BLaER1 treated with 17β-estradiol and CSF1 and Interleukin-3, amounts not matched to agents 10 nM and 100 nM (cell line): Measurements from ENCODE around the gene GABRA5.

Experiments used
- H3K27ac ChIP-seq, 11 experiments: shearing (Covaris generic); formaldehyde crosslinking; 2 replicates each; pipeline ENCODE4 v1.8.1; 2022
- H3K27me3 ChIP-seq, 11 experiments: shearing (Covaris generic); formaldehyde crosslinking; 2 replicates each; pipeline ENCODE4 v1.8.1; 2022
- H3K36me3 ChIP-seq, 11 experiments: shearing (Covaris generic); formaldehyde crosslinking; 2 replicates each; pipeline ENCODE4 v1.8.1; 2022
- H3K4me1 ChIP-seq, 10 experiments: shearing (Covaris generic); formaldehyde crosslinking; 2 replicates each; pipeline ENCODE4 v1.8.1; 2022
- H3K4me2 ChIP-seq, 11 experiments: shearing (Covaris generic); formaldehyde crosslinking; 2 replicates each; pipeline ENCODE4 v1.8.1; 2022
- H3K4me3 ChIP-seq, 10 experiments: shearing (Covaris generic); formaldehyde crosslinking; 2 replicates each; pipeline ENCODE4 v1.8.1; 2022
- H3K9ac ChIP-seq, 11 experiments: shearing (Covaris generic); formaldehyde crosslinking; 2 replicates each; pipeline ENCODE4 v1.8.1; 2022
- H3K9me3 ChIP-seq, 11 experiments: shearing (Covaris generic); formaldehyde crosslinking; replicated peaks in 1 of 11; 2 replicates each; pipeline ENCODE4 v1.8.1; 2022
- H4K20me1 ChIP-seq, 11 experiments: shearing (Covaris generic); formaldehyde crosslinking; 2 replicates each; pipeline ENCODE4 v1.8.1; 2022
- Cebpa-rat ChIP-seq, 11 experiments: shearing (Covaris generic); IDR thresholded peaks; 2 replicates each; pipeline ENCODE4 v1.8.1; 2022

Gene GABRA5

GRCh38 chr15:26983822-26984221 is 117.0 kb downstream of the GABRA5 start:
- no peak for TF ChIP-seq Cebpa-rat (IDR thresholded peaks at IDR 0.05)
- no peaks in the 10 kb centered on the region for H3K9me3 ChIP-seq
- H3K4me1 ChIP-seq, result peaks cover 0 to 27% (median 4%) of the 10 kb centered on the region in 10 experiments; a peak in 10 of 20 replicates
- H3K4me3 ChIP-seq, result no peak overlapping the region
- no peaks in the 10 kb centered on the region for H3K36me3 ChIP-seq
- no peak overlapping the region for H3K27ac ChIP-seq
- H3K4me2 ChIP-seq, result no peak overlapping the region
- no peaks in the 10 kb centered on the region for H3K27me3 ChIP-seq
- no peaks in the 10 kb centered on the region for H4K20me1 ChIP-seq
- H3K9ac ChIP-seq, result no peak overlapping the region

- H3K4me2 ChIP-seq, result peak overlapping the region in 2 of 11 experiments; percentile 2 to 57; a peak in 4 of 22 replicates
- no peak overlapping the region for H3K27ac ChIP-seq
- TF ChIP-seq Cebpa-rat (IDR thresholded peaks at IDR 0.05), result no peak
- H3K4me3 ChIP-seq, result no peak overlapping the region
- H3K27me3 ChIP-seq, result no peaks in the 10 kb centered on the region
- no peaks in the 10 kb centered on the region for H3K36me3 ChIP-seq
- peaks cover 0 to 27% (median 4%) of the 10 kb centered on the region in 10 experiments; a peak in 10 of 20 replicates for H3K4me1 ChIP-seq
- no peaks in the 10 kb centered on the region for H4K20me1 ChIP-seq
- H3K9ac ChIP-seq, result no peak overlapping the region
- H3K9me3 ChIP-seq, result no peaks in the 10 kb centered on the region
Observed at GRCh38 chr15:26985050-26985449, 118.2 kb downstream of the GABRA5 start.

- Histone ChIP-seq H3K9me3 (peaks cover 0 to 16% (median 6%) of the 10 kb centered on the region in 11 experiments; a peak in 9 of 22 replicates), H3K9ac (no peak overlapping the region), H3K27me3 (no peaks in the 10 kb centered on the region), H3K4me3 (no peak overlapping the region), H3K4me1 (no peaks in the 10 kb centered on the region), H4K20me1 (no peaks in the 10 kb centered on the region), H3K36me3 (no peaks in the 10 kb centered on the region), H3K4me2 (no peak overlapping the region), H3K27ac (no peak overlapping the region)
- TF ChIP-seq Cebpa-rat (IDR thresholded peaks at IDR 0.05), result no peak
Observed at GRCh38 chr15:26996250-26996649, 129.4 kb downstream of the GABRA5 start.
